ENCODE measurements around the gene GABRD. TPM values are rescaled to one million over a fixed set of nuclear protein-coding genes. Genes with fewer than 3 reads are reported as not detected.

The GABRD gene
- total RNA-seq, 1 experiment from 2014 or later = 1.7 TPM

DNA sequence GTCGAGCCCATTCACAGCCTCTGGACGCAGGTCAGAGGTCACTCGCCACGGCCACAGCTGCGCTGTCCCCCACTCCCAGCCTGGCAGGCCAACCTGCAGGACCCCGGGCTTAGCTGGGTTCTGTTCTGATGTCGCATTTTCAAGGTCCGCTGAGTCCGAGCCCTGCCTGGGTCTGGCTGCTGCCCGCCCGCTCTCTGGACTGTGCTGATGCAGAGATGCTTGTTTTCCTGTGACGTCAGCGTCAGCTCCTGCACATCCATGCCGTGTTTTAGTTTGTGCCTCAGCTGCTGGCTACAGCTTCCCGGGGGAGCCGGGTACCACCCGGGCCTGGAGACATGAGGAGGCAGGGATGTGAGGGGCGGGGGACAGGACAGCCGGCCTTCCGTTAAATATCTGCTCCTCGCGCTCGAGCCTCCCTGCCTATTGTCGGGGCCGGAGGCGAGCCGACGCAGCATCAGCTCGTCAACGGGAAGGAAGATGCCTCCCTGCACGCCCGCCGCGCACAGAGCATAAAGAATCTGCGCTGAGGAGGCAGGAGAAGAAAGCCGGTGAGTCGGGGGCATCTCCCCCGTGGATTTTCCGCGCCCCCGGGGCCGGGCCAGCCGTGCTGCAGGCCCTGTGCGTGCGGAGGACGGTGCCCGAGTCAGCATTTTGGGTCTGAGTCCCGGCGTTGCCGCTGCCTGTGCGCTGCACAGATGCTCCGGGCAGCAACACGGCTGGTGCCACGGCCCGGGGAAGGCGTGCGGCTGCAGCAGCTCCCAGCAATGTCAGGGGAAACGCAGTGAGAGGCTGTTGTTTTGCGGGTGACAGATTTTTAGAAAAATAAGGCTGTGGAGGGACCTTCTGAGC, 54.5 kb downstream of the GABRD start:
- H3K27ac Mint-ChIP-seq = peak overlapping the region; percentile 53; the same call in 1 of the 2 replicates
- CTCF ChIA-PET = interaction anchor here (0.9 to 1.2 kb wide), 5 partner anchors 18 to 308 kb away, joined by 3 to 5 read pairs (median 3); no protein-coding TSS in a partner anchor

DNA sequence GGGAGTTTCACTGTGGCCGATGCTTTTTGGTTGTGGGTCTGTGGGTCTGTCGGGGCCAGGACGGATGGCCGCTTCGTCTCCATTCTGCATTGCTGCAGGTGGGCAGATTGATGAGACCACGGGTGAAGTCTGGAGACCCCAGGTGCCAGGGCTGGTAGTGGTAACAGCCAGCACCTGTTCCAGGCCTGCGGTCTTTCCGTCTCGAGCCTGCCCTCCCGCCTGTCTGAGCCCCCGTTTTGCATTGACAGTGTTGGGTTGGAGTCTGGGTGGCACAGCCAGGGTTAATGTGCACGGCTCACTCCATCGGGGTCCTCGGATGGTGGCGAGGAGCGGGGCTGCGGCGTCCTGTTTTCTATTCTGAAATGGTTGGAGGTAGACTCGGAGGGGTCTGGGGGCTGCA, 55.3 kb downstream of the GABRD start:
- DNase-seq (ENCODE audit: low spot score) = no peak
- no peak for ATAC-seq
- Mint-ChIP-seq H3K36me3 (peaks cover 33% of the 10 kb centered on the region), H3K27me3 (ENCODE audit: low read depth) (no peaks in the 10 kb centered on the region; the same call in 1 of the 2 replicates), H3K9me3 (peaks cover 20% of the 10 kb centered on the region), H3K4me1 (peaks cover 19% of the 10 kb centered on the region), H3K4me3 (no peak overlapping the region), H3K27ac (peak overlapping the region; percentile 57; the same call in 1 of the 2 replicates)
- ChIA-PET POLR2A (no interaction called here), CTCF (interaction anchor here (0.7 kb wide), 1 partner anchor 1378 kb away, joined by 3 read pairs; no protein-coding TSS in a partner anchor)
- TF ChIP-seq MYBL2 (CRISPR knock-in tag; IDR thresholded peaks at IDR 0.05) = no peak
- no peak for TF ChIP-seq SMAD4 (CRISPR knock-in tag; IDR thresholded peaks at IDR 0.05)
- TF ChIP-seq, protein P1, sequence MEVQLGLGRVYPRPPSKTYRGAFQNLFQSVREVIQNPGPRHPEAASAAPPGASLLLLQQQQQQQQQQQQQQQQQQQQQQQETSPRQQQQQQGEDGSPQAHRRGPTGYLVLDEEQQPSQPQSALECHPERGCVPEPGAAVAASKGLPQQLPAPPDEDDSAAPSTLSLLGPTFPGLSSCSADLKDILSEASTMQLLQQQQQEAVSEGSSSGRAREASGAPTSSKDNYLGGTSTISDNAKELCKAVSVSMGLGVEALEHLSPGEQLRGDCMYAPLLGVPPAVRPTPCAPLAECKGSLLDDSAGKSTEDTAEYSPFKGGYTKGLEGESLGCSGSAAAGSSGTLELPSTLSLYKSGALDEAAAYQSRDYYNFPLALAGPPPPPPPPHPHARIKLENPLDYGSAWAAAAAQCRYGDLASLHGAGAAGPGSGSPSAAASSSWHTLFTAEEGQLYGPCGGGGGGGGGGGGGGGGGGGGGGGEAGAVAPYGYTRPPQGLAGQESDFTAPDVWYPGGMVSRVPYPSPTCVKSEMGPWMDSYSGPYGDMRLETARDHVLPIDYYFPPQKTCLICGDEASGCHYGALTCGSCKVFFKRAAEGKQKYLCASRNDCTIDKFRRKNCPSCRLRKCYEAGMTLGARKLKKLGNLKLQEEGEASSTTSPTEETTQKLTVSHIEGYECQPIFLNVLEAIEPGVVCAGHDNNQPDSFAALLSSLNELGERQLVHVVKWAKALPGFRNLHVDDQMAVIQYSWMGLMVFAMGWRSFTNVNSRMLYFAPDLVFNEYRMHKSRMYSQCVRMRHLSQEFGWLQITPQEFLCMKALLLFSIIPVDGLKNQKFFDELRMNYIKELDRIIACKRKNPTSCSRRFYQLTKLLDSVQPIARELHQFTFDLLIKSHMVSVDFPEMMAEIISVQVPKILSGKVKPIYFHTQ (CRISPR knock-in tag; IDR thresholded peaks at IDR 0.05) = no peak
- TF ChIP-seq ETV6 (CRISPR knock-in tag; IDR thresholded peaks at IDR 0.05) = no peak
- TF ChIP-seq, protein P2, sequence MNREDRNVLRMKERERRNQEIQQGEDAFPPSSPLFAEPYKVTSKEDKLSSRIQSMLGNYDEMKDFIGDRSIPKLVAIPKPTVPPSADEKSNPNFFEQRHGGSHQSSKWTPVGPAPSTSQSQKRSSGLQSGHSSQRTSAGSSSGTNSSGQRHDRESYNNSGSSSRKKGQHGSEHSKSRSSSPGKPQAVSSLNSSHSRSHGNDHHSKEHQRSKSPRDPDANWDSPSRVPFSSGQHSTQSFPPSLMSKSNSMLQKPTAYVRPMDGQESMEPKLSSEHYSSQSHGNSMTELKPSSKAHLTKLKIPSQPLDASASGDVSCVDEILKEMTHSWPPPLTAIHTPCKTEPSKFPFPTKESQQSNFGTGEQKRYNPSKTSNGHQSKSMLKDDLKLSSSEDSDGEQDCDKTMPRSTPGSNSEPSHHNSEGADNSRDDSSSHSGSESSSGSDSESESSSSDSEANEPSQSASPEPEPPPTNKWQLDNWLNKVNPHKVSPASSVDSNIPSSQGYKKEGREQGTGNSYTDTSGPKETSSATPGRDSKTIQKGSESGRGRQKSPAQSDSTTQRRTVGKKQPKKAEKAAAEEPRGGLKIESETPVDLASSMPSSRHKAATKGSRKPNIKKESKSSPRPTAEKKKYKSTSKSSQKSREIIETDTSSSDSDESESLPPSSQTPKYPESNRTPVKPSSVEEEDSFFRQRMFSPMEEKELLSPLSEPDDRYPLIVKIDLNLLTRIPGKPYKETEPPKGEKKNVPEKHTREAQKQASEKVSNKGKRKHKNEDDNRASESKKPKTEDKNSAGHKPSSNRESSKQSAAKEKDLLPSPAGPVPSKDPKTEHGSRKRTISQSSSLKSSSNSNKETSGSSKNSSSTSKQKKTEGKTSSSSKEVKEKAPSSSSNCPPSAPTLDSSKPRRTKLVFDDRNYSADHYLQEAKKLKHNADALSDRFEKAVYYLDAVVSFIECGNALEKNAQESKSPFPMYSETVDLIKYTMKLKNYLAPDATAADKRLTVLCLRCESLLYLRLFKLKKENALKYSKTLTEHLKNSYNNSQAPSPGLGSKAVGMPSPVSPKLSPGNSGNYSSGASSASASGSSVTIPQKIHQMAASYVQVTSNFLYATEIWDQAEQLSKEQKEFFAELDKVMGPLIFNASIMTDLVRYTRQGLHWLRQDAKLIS (CRISPR knock-in tag; IDR thresholded peaks at IDR 0.05; ENCODE audit: borderline replicate concordance) = no peak
- TF ChIP-seq, protein P3, sequence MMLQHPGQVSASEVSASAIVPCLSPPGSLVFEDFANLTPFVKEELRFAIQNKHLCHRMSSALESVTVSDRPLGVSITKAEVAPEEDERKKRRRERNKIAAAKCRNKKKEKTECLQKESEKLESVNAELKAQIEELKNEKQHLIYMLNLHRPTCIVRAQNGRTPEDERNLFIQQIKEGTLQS (CRISPR knock-in tag; conservative IDR thresholded peaks at IDR 0.05) = no peak
- no peak for TF ChIP-seq NR3C1 (CRISPR knock-in tag; conservative IDR thresholded peaks at IDR 0.05; ENCODE audit: low read depth)
- no peak for TF ChIP-seq CREM (CRISPR knock-in tag; IDR thresholded peaks at IDR 0.05)
- TF ChIP-seq, protein P4, sequence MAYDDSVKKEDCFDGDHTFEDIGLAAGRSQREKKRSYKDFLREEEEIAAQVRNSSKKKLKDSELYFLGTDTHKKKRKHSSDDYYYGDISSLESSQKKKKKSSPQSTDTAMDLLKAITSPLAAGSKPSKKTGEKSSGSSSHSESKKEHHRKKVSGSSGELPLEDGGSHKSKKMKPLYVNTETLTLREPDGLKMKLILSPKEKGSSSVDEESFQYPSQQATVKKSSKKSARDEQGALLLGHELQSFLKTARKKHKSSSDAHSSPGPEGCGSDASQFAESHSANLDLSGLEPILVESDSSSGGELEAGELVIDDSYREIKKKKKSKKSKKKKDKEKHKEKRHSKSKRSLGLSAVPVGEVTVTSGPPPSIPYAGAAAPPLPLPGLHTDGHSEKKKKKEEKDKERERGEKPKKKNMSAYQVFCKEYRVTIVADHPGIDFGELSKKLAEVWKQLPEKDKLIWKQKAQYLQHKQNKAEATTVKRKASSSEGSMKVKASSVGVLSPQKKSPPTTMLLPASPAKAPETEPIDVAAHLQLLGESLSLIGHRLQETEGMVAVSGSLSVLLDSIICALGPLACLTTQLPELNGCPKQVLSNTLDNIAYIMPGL (CRISPR knock-in tag; IDR thresholded peaks at IDR 0.05) = no peak

More for the DNA sequence above, 54.5 kb downstream of the GABRD start:
- Mint-ChIP-seq H3K36me3 (peaks cover 26% of the 10 kb centered on the region), H3K9me3 (peaks cover 19% of the 10 kb centered on the region), H3K4me1 (peaks cover 19% of the 10 kb centered on the region), H3K27me3 (ENCODE audit: low read depth) (no peaks in the 10 kb centered on the region; the same call in 1 of the 2 replicates), H3K4me3 (no peak overlapping the region)
- TF ChIP-seq PRDM15 (CRISPR knock-in tag; IDR thresholded peaks at IDR 0.05) (peak; percentile 92), ZNF512 (CRISPR knock-in tag; IDR thresholded peaks at IDR 0.05; ENCODE audit: borderline replicate concordance) (no peak)
- no peak for DNase-seq (ENCODE audit: low spot score)
- POLR2A ChIA-PET = no interaction called here
- no peak for ATAC-seq
